ENCODE measurements around the gene PFKFB3.

PFKFB3 gene

DNA sequence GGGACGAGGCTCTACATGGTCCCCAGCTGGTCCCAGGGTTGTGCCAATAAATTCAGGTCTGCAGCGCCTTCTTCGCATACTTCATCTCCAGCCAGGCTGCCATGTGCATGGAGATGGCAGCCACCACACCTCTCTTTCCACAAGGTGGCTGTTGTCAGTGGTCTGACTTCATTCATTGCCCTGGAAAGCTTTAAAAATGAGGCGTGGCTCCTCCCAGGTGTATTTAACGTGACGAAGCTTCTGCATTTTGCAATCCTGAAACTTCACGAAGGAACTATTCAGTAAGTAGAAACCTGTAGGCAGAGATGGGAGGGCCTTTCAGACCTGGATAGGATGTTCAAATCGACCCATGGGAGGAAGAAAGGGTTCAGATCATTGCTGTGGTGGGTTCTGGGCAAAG, 53.7 kb downstream of the PFKFB3 start:
- no peak for ATAC-seq
- TF ChIP-seq PPARA (CRISPR knock-in tag; IDR thresholded peaks at IDR 0.05; ENCODE audit: borderline replicate concordance) (no peak), ESRRG (CRISPR knock-in tag; IDR thresholded peaks at IDR 0.05) (no peak), ISL1 (CRISPR knock-in tag; IDR thresholded peaks at IDR 0.05) (no peak), ZC3H10 (CRISPR knock-in tag; IDR thresholded peaks at IDR 0.05) (no peak), TCF4 (CRISPR knock-in tag; IDR thresholded peaks at IDR 0.05; ENCODE audit: borderline replicate concordance) (no peak), GLIS3 (CRISPR knock-in tag; IDR thresholded peaks at IDR 0.05) (no peak), ARNTL (CRISPR knock-in tag; IDR thresholded peaks at IDR 0.05; ENCODE audit: borderline replicate concordance, low read depth) (no peak)
- TF ChIP-seq, protein P1, sequence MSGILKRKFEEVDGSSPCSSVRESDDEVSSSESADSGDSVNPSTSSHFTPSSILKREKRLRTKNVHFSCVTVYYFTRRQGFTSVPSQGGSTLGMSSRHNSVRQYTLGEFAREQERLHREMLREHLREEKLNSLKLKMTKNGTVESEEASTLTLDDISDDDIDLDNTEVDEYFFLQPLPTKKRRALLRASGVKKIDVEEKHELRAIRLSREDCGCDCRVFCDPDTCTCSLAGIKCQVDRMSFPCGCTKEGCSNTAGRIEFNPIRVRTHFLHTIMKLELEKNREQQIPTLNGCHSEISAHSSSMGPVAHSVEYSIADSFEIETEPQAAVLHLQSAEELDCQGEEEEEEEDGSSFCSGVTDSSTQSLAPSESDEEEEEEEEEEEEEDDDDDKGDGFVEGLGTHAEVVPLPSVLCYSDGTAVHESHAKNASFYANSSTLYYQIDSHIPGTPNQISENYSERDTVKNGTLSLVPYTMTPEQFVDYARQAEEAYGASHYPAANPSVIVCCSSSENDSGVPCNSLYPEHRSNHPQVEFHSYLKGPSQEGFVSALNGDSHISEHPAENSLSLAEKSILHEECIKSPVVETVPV (CRISPR knock-in tag; IDR thresholded peaks at IDR 0.05), result no peak
- TF ChIP-seq, protein P2, sequence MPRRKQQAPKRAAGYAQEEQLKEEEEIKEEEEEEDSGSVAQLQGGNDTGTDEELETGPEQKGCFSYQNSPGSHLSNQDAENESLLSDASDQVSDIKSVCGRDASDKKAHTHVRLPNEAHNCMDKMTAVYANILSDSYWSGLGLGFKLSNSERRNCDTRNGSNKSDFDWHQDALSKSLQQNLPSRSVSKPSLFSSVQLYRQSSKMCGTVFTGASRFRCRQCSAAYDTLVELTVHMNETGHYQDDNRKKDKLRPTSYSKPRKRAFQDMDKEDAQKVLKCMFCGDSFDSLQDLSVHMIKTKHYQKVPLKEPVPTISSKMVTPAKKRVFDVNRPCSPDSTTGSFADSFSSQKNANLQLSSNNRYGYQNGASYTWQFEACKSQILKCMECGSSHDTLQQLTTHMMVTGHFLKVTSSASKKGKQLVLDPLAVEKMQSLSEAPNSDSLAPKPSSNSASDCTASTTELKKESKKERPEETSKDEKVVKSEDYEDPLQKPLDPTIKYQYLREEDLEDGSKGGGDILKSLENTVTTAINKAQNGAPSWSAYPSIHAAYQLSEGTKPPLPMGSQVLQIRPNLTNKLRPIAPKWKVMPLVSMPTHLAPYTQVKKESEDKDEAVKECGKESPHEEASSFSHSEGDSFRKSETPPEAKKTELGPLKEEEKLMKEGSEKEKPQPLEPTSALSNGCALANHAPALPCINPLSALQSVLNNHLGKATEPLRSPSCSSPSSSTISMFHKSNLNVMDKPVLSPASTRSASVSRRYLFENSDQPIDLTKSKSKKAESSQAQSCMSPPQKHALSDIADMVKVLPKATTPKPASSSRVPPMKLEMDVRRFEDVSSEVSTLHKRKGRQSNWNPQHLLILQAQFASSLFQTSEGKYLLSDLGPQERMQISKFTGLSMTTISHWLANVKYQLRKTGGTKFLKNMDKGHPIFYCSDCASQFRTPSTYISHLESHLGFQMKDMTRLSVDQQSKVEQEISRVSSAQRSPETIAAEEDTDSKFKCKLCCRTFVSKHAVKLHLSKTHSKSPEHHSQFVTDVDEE (CRISPR knock-in tag; IDR thresholded peaks at IDR 0.05), result no peak
- TF ChIP-seq, protein P3, sequence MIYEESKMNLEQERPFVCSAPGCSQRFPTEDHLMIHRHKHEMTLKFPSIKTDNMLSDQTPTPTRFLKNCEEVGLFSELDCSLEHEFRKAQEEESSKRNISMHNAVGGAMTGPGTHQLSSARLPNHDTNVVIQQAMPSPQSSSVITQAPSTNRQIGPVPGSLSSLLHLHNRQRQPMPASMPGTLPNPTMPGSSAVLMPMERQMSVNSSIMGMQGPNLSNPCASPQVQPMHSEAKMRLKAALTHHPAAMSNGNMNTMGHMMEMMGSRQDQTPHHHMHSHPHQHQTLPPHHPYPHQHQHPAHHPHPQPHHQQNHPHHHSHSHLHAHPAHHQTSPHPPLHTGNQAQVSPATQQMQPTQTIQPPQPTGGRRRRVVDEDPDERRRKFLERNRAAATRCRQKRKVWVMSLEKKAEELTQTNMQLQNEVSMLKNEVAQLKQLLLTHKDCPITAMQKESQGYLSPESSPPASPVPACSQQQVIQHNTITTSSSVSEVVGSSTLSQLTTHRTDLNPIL (CRISPR knock-in tag; IDR thresholded peaks at IDR 0.05; ENCODE audit: low read depth), result no peak

DNA sequence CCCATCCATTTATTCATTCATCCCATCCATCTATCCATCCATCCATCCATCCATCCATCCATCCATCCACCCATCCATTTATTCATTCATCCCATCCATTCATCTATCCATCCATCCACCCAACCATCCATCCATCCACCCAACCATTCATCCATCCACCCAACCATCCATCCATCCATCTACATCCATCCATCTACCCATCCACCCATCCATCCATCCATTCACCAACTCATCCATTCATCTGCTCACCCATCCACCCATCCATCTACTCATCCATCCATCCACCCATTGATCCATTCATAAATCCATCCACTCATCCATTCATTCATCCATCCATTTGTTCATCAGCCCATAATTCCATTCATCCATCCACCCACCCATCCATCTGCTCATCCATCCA, 56.4 kb downstream of the PFKFB3 start:
- ATAC-seq, result no peak
- no peak for TF ChIP-seq PPARA (CRISPR knock-in tag; IDR thresholded peaks at IDR 0.05; ENCODE audit: borderline replicate concordance)
- no peak for TF ChIP-seq TCF4 (CRISPR knock-in tag; IDR thresholded peaks at IDR 0.05; ENCODE audit: borderline replicate concordance)
- TF ChIP-seq ZFP30 (CRISPR knock-in tag; IDR thresholded peaks at IDR 0.05), result no peak
- TF ChIP-seq ZC3H10 (CRISPR knock-in tag; IDR thresholded peaks at IDR 0.05), result no peak
- TF ChIP-seq, protein P4, sequence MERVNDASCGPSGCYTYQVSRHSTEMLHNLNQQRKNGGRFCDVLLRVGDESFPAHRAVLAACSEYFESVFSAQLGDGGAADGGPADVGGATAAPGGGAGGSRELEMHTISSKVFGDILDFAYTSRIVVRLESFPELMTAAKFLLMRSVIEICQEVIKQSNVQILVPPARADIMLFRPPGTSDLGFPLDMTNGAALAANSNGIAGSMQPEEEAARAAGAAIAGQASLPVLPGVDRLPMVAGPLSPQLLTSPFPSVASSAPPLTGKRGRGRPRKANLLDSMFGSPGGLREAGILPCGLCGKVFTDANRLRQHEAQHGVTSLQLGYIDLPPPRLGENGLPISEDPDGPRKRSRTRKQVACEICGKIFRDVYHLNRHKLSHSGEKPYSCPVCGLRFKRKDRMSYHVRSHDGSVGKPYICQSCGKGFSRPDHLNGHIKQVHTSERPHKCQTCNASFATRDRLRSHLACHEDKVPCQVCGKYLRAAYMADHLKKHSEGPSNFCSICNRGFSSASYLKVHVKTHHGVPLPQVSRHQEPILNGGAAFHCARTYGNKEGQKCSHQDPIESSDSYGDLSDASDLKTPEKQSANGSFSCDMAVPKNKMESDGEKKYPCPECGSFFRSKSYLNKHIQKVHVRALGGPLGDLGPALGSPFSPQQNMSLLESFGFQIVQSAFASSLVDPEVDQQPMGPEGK (CRISPR knock-in tag; IDR thresholded peaks at IDR 0.05; ENCODE audit: borderline replicate concordance), result no peak
- TF ChIP-seq ZNF8 (CRISPR knock-in tag; IDR thresholded peaks at IDR 0.05), result no peak
- TF ChIP-seq, protein P2 (CRISPR knock-in tag; IDR thresholded peaks at IDR 0.05), result no peak
- no peak for TF ChIP-seq ZNF70 (CRISPR knock-in tag; IDR thresholded peaks at IDR 0.05)
- TF ChIP-seq BACH2 (CRISPR knock-in tag; IDR thresholded peaks at IDR 0.05; ENCODE audit: borderline replicate concordance), result no peak
- no peak for TF ChIP-seq SNAI2 (CRISPR knock-in tag; IDR thresholded peaks at IDR 0.05)
- TF ChIP-seq, protein P1 (CRISPR knock-in tag; IDR thresholded peaks at IDR 0.05), result no peak
- TF ChIP-seq ARNTL (CRISPR knock-in tag; IDR thresholded peaks at IDR 0.05; ENCODE audit: borderline replicate concordance, low read depth), result no peak
- no peak for TF ChIP-seq ESRRG (CRISPR knock-in tag; IDR thresholded peaks at IDR 0.05)
- TF ChIP-seq, protein P3 (CRISPR knock-in tag; IDR thresholded peaks at IDR 0.05; ENCODE audit: low read depth), result no peak

All from SK-N-SH treated with all-trans-retinoic acid at 6 μM for 48 hours (cell line).